Activated naive CD8-positive, alpha-beta T cell treated with anti-CD3 and anti-CD28 coated beads, Interleukin-2, amount 50 U/mL, for 24 hours (primary cell): Measurements from ENCODE around the gene FOXP2.
"Not testable (repeated sequence)": the region's sequence is repeated elsewhere in the genome, so short reads cannot be mapped to it uniquely, and the experiment has no call there.

Experiments used
- ATAC-seq: fragments of 150-1000 bp; cut with Tn5 transposase; one replicate; pipeline ENCODE4 v1.10.0; 2021
- DNase-seq: peaks from one replicate; pipeline ENCODE4 v3.0.0; 2021
- H3K27ac Mint-ChIP-seq: one replicate; pipeline ENCODE4 v1.8.0; 2021; ENCODE audit warnings: mild to moderate bottlenecking, mixed read lengths
- H3K27me3 Mint-ChIP-seq: one replicate; pipeline ENCODE4 v1.8.0; 2021; ENCODE audit warnings: mixed read lengths
- H3K36me3 Mint-ChIP-seq: one replicate; pipeline ENCODE4 v1.8.0; 2021; ENCODE audit warnings: low read depth, mixed read lengths
- H3K4me1 Mint-ChIP-seq: one replicate; pipeline ENCODE4 v1.8.0; 2021; ENCODE audit warnings: mixed read lengths
- H3K4me3 Mint-ChIP-seq: one replicate; pipeline ENCODE4 v1.8.0; 2021; ENCODE audit warnings: mild to moderate bottlenecking, moderate library complexity, mixed read lengths
- H3K9me3 Mint-ChIP-seq: one replicate; pipeline ENCODE4 v1.8.0; 2021; ENCODE audit warnings: mixed read lengths

The FOXP2 gene

GRCh38 chr7:114440927-114441326 lies 26.3 kb downstream of the FOXP2 start:
- H3K4me1 Mint-ChIP-seq, H3K36me3 Mint-ChIP-seq, H3K27me3 Mint-ChIP-seq, H3K27ac Mint-ChIP-seq, H3K4me3 Mint-ChIP-seq, DNase-seq, H3K9me3 Mint-ChIP-seq, ATAC-seq: not testable (repeated sequence)

- Mint-ChIP-seq H3K27me3 (no peaks in the 10 kb centered on the region), H3K9me3 (no peaks in the 10 kb centered on the region), H3K36me3 (no peaks in the 10 kb centered on the region), H3K4me1 (no peaks in the 10 kb centered on the region), H3K27ac (no peak overlapping the region), H3K4me3 (no peak overlapping the region)
- DNase-seq (no peak), ATAC-seq (no peak)
Observed at GRCh38 chr7:114444196-114444595, 29.6 kb downstream of the FOXP2 start.

DNA sequence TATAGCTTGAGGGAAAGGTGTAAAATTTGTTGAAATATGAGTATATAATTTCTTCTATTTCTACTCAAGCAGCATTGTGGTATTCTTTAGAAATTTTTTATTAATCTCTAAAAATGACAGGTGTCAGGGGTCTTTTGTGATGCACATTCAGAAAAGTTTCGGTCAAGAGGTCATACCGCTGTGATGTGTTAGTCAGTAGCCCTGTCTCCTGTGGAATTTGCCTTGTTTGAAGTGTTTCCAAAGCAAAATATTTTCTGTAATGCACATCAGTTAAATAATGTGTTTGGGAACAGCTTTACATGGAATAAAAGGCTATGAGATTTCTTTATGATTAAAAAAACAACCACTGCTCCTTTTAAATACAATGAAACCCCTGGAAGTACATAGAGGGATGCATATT lies 35.8 kb downstream of the FOXP2 start:
- no peaks in the 10 kb centered on the region for H3K36me3 Mint-ChIP-seq
- no peaks in the 10 kb centered on the region for H3K9me3 Mint-ChIP-seq
- no peak overlapping the region for H3K4me3 Mint-ChIP-seq
- no peak overlapping the region for H3K27ac Mint-ChIP-seq
- H3K4me1 Mint-ChIP-seq, result no peaks in the 10 kb centered on the region
- DNase-seq, result no peak
- ATAC-seq, result no peak
- H3K27me3 Mint-ChIP-seq, result no peaks in the 10 kb centered on the region

- Mint-ChIP-seq H3K9me3 (peaks cover 5% of the 10 kb centered on the region), H3K4me3 (no peak overlapping the region), H3K4me1 (no peaks in the 10 kb centered on the region), H3K27me3 (no peaks in the 10 kb centered on the region), H3K36me3 (no peaks in the 10 kb centered on the region), H3K27ac (no peak overlapping the region)
- ATAC-seq, result no peak
- no peak for DNase-seq
Observed at GRCh38 chr7:114459574-114459973, 45.0 kb downstream of the FOXP2 start.

- H3K27ac Mint-ChIP-seq, result no peak overlapping the region
- no peak overlapping the region for H3K4me3 Mint-ChIP-seq
- H3K9me3 Mint-ChIP-seq, result peaks cover 5% of the 10 kb centered on the region
- ATAC-seq, result no peak
- H3K36me3 Mint-ChIP-seq, result no peaks in the 10 kb centered on the region
- H3K4me1 Mint-ChIP-seq, result no peaks in the 10 kb centered on the region
- no peaks in the 10 kb centered on the region for H3K27me3 Mint-ChIP-seq
- DNase-seq, result no peak
Observed at GRCh38 chr7:114460021-114460420, 45.4 kb downstream of the FOXP2 start.

DNA sequence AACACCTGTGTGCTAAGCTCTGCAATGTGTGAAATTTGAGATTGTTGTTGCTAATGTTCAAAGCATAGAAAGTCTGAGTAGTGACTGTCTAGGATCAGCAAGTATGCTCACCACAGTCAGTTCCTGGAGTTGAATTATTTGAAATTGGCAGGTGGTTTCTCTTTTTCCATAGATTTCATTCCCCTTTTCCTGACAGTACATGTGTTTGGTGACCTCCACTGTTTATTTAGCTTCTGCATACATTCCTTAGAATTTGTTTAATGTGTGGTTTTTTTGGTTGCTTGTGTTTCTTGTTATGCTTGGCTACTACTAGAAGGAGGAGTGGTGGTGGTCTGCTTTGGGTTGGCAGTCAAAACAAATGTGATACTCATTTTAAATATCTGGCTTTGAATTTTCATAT lies 52.3 kb downstream of the FOXP2 start:
- Mint-ChIP-seq H3K36me3 (no peaks in the 10 kb centered on the region), H3K4me3 (no peak overlapping the region), H3K4me1 (no peaks in the 10 kb centered on the region), H3K27ac (no peak overlapping the region), H3K27me3 (no peaks in the 10 kb centered on the region), H3K9me3 (no peaks in the 10 kb centered on the region)
- ATAC-seq (no peak), DNase-seq (no peak)

DNA sequence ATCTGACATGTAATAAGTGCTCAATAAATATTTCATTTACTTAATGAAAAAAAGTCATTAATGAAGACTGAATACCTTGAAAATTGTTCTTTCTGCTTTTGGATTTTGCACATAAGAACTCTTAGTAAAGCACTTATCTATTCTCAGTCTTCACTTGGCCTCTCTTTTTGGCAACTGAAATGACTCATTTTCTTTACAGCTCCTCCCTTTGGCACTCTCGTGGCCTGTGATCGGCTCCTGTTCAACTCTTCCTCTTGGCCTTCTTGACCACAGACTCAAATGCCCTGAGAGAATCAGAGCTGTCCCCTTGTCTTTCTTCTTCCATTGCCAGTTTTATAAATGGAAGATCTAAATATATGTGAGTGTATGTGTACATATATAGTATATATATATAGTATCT lies 54.2 kb downstream of the FOXP2 start:
- no peak overlapping the region for H3K27ac Mint-ChIP-seq
- H3K9me3 Mint-ChIP-seq, result no peaks in the 10 kb centered on the region
- H3K4me3 Mint-ChIP-seq, result no peak overlapping the region
- H3K27me3 Mint-ChIP-seq, result no peaks in the 10 kb centered on the region
- DNase-seq, result no peak
- no peak for ATAC-seq
- H3K36me3 Mint-ChIP-seq, result no peaks in the 10 kb centered on the region
- H3K4me1 Mint-ChIP-seq, result no peaks in the 10 kb centered on the region

DNA sequence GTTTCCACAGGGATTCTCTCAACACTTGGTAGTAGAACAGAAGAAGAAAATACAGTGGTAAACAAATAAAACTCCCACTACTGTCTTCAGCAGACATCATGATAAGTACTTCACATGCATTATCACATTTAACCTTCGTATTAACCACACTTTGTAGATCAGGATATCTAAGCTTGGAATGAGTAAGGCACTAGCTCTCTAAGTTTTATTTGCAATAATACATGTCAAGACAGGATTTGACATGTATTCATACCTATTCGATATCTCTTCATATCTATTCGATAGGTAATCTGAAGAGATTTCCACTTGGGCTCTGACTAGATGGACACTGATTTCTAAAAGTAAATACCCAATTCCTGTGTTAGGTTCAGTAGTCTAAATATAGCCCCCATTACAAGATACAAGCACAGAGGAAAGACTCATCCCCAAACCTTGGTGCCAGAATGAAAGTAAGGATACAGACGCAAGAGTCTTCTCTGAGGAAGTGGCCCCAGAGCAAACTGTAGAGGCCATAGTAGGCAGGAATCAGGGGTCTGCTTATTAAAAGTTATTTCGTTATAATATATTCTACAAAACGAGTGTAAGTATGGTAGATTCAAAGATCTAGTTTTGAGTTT lies 58.4 kb downstream of the FOXP2 start:
- Mint-ChIP-seq H3K36me3 (no peaks in the 10 kb centered on the region), H3K4me3 (no peak overlapping the region), H3K27ac (no peak overlapping the region), H3K9me3 (no peaks in the 10 kb centered on the region), H3K4me1 (no peaks in the 10 kb centered on the region), H3K27me3 (no peaks in the 10 kb centered on the region)
- ATAC-seq (no peak), DNase-seq (no peak)

DNA sequence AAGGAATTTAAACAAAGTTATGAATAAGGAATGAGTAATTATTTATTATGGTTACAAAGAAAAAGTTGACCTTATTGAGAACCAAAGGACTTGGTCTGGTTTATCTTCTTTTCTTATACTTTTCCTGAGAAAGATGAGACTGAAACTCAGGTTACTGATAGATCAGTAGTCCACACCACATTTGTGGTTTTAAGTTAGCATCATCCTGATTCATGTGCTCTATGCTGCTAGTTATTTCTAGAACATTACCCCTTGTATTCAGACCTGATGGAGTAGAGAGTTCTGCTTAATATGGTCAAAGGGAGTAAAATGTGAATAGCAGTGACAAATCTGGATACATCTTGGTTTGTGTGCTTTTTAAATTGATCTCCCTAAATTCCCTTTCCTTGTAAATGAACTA lies 63.8 kb downstream of the FOXP2 start:
- Mint-ChIP-seq H3K4me1 (no peaks in the 10 kb centered on the region), H3K27me3 (no peaks in the 10 kb centered on the region), H3K27ac (no peak overlapping the region), H3K9me3 (no peaks in the 10 kb centered on the region), H3K36me3 (no peaks in the 10 kb centered on the region), H3K4me3 (no peak overlapping the region)
- ATAC-seq (no peak), DNase-seq (no peak)

DNA sequence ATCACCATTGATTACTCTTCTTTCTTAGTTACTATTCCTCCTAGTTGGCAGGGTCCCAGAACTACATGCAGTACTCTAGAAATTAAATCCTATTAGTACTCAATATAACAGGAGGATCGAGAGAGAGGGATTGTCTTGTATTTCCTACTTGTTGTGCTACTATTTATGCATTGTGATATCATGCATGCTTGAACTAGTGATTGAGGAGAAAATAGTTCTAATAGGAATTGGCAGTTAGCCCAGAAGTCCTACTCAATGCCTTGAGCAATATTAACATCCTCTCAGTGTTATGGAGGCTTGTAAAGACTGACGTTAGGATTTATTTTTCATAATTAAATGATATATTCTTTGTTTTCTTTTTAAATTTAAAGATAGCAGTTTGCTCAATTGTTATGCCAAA lies 67.4 kb downstream of the FOXP2 start:
- Mint-ChIP-seq H3K4me3 (no peak overlapping the region), H3K27me3 (no peaks in the 10 kb centered on the region), H3K4me1 (no peaks in the 10 kb centered on the region), H3K36me3 (no peaks in the 10 kb centered on the region), H3K9me3 (no peaks in the 10 kb centered on the region), H3K27ac (no peak overlapping the region)
- ATAC-seq (no peak), DNase-seq (no peak)

DNA sequence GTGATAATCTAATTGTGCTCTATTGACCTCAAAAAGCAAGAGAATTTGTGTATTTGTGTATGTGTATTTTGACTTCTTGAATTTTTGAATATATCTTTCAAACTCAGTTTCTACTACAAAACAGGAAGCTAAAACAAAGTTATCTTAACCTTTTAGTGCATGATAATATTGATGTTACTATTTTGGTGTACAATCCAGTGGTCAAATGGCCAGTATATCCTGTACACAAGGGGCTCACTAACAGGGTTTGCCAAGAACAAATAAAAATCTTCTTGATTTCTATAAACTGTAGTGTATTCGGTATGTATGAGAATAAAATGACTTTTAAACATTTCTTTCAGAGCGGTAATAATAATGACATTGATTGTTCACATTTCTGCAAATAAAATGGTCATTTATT lies 69.6 kb downstream of the FOXP2 start:
- ATAC-seq (no peak), DNase-seq (no peak)
- H3K4me1 Mint-ChIP-seq, result no peaks in the 10 kb centered on the region
- no peak overlapping the region for H3K4me3 Mint-ChIP-seq
- no peaks in the 10 kb centered on the region for H3K36me3 Mint-ChIP-seq
- H3K27ac Mint-ChIP-seq, result no peak overlapping the region
- H3K27me3 Mint-ChIP-seq, result no peaks in the 10 kb centered on the region
- H3K9me3 Mint-ChIP-seq, result peaks cover 8% of the 10 kb centered on the region

DNA sequence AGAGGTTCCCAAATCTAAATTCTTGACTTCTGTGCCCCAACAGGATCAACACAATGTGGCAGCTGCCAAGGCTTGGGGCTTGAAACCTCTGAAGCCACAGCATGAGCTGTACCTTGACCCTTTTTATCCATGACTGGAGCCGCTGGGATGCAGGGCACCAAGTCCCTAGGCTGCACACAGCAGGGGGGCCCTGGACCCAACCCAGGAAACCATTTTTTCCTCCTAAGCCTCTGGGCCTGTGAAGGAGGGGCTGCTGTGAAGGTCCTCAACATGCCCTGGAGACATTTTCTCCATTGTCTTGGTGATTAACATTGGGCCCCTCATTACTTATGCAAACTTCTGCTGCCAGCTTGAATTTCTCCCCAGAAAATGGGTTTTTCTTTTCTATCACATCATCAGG lies 72.6 kb downstream of the FOXP2 start:
- Mint-ChIP-seq H3K9me3 (peaks cover 11% of the 10 kb centered on the region), H3K4me3 (no peak overlapping the region), H3K27ac (no peak overlapping the region), H3K4me1 (no peaks in the 10 kb centered on the region), H3K36me3 (no peaks in the 10 kb centered on the region), H3K27me3 (no peaks in the 10 kb centered on the region)
- ATAC-seq (no peak), DNase-seq (no peak)

DNA sequence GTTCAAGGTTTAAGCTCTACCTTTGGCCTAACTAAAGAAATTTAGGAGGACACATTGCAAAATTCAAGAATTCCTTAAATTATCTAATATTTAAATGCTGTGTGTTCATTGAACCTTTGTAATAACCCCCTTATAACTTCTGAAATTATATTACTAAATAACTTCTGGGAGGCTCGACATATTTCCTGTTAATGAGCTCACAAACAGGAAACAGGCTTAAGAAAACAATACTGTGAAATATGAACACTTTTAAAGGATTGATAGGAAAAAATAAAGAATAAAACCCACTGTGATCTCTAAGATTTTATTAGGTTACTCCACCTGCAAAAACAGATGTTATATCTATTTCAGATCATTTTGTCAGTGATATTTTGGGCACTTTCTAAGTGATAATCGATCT lies 74.1 kb downstream of the FOXP2 start:
- no peak for DNase-seq
- no peak overlapping the region for H3K4me3 Mint-ChIP-seq
- no peak overlapping the region for H3K27ac Mint-ChIP-seq
- no peaks in the 10 kb centered on the region for H3K27me3 Mint-ChIP-seq
- H3K4me1 Mint-ChIP-seq, result no peaks in the 10 kb centered on the region
- H3K36me3 Mint-ChIP-seq, result no peaks in the 10 kb centered on the region
- peaks cover 11% of the 10 kb centered on the region for H3K9me3 Mint-ChIP-seq
- no peak for ATAC-seq

DNA sequence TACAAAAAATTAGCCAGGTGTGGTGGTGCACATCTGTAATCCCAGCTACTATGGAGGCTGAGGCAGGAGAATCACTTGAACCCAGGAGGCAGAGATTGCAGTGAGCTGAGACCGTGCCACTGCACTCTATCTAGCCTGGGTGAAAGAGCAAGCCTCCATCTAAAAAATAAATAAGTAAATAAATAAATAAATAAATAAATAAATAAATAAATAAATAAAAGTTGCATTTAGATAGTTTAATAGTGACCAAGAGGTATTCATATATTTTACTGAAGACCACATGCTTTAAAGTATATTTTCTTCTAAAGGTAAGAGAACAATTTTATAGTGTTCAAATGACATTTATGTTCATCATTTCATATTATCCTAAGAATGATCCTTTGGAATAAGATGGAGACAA lies 82.9 kb downstream of the FOXP2 start:
- H3K4me1 Mint-ChIP-seq, H3K27ac Mint-ChIP-seq, H3K27me3 Mint-ChIP-seq, ATAC-seq, H3K36me3 Mint-ChIP-seq, H3K4me3 Mint-ChIP-seq, H3K9me3 Mint-ChIP-seq, DNase-seq: not testable (repeated sequence)

GRCh38 chr7:114502454-114503254 lies 88.0 kb downstream of the FOXP2 start:
- Mint-ChIP-seq H3K9me3 (no peaks in the 10 kb centered on the region), H3K36me3 (no peaks in the 10 kb centered on the region), H3K27me3 (no peaks in the 10 kb centered on the region), H3K27ac (no peak overlapping the region), H3K4me3 (no peak overlapping the region), H3K4me1 (no peaks in the 10 kb centered on the region)
- ATAC-seq, result no peak
- no peak for DNase-seq

- no peaks in the 10 kb centered on the region for H3K4me1 Mint-ChIP-seq
- no peaks in the 10 kb centered on the region for H3K36me3 Mint-ChIP-seq
- no peaks in the 10 kb centered on the region for H3K27me3 Mint-ChIP-seq
- no peak overlapping the region for H3K4me3 Mint-ChIP-seq
- ATAC-seq (no peak), DNase-seq (no peak)
- no peaks in the 10 kb centered on the region for H3K9me3 Mint-ChIP-seq
- H3K27ac Mint-ChIP-seq, result no peak overlapping the region
Observed at GRCh38 chr7:114504586-114504985, 90.0 kb downstream of the FOXP2 start.
